K562 (cell line): ENCODE results near the gene LRP6. TPM values are rescaled to one million over a fixed set of nuclear protein-coding genes. Genes with fewer than 3 reads are reported as not detected.

Experiments used
- ATAC-seq: fragments of 200-7000 bp; cut with Tn5 transposase; 3 replicates; pipeline ENCODE4 v1.9.1; 2020; ENCODE audit warnings: moderate library complexity
- BruUV-seq: library from RNA; stranded (reverse); fragments of 400-500 nt; replicated peaks from 2 replicates; lab custom pipeline; 2021; lab: Mats Ljungman, UMichigan
- CTCF ChIA-PET: fragments of 300-600 bp; formaldehyde crosslinking; extraction: SDS; loops from one replicate; lab custom pipeline; 2021; ENCODE audit warnings: low intra/inter-chr PET ratio; lab: Yijun Ruan, JAX
- POLR2A ChIA-PET: fragments of 300-600, 350-650 bp; sonication (Branson Sonifier 250); formaldehyde crosslinking; extraction: SDS; loops from one replicate; lab custom pipeline; 2021; ENCODE audit warnings: antibody characterized with exemption, inconsistent platforms; lab: Yijun Ruan, JAX
- DNase-seq, 4 experiments: peaks; one replicate each; pipeline versions ENCODE4 v3.0.0 to v3.0.0-alpha.2; 2011 to 2018; ENCODE audit warnings: low spot score in 3 of 4, mixed read lengths in 3 of 4; ENCODE audit errors: extremely low read depth in 1 of 4
- FAIRE-seq: peaks from 2 replicates; lab custom pipeline; 2011; peaks lifted over from hg19 to GRCh38; lab: Jason Lieb, UNC
- H2AFZ ChIP-seq: 2 replicates; pipeline ENCODE4 v1.6.0; 2011; ENCODE audit warnings: low read depth, low read length, control low read depth, inconsistent platforms
- H3K27ac ChIP-seq: fragments of 200-600 bp; 3 replicates; pipeline ENCODE4 v1.8.0; 2011; ENCODE audit warnings: low read depth, mild to moderate bottlenecking, control low read depth, inconsistent platforms, low read length, moderate library complexity, mixed read lengths; ENCODE audit errors: extremely low read depth
- H3K27me3 ChIP-seq, 2 experiments: fragments of 300-600 bp in 1 of 2; 2 replicates in 1 of 2; 3 replicates in 1 of 2; pipeline versions ENCODE4 v1.6.0 to v1.8.0; 2011; ENCODE audit warnings: inconsistent platforms in 2 of 2, low read length in 2 of 2, mild to moderate bottlenecking in 1 of 2, mixed read lengths in 1 of 2, moderate library complexity in 1 of 2; ENCODE audit not compliant: control insufficient read depth in 2 of 2, insufficient read depth in 2 of 2
- H3K36me3 ChIP-seq: fragments of 300-600 bp; 3 replicates; pipeline ENCODE4 v1.8.0; 2011; ENCODE audit warnings: mild to moderate bottlenecking, low read length, inconsistent platforms; ENCODE audit not compliant: control insufficient read depth, insufficient read depth
- H3K4me1 ChIP-seq, 2 experiments: fragments of 200-600 bp in 1 of 2; replicated peaks in 1 of 2; 2 replicates in 1 of 2; 3 replicates in 1 of 2; pipeline versions ENCODE4 v1.5.1 to v1.8.0; 2011; ENCODE audit warnings: inconsistent platforms in 2 of 2, low read length in 2 of 2, mild to moderate bottlenecking in 1 of 2, mixed read lengths in 1 of 2, moderate library complexity in 1 of 2; ENCODE audit not compliant: control insufficient read depth in 2 of 2, insufficient read depth in 2 of 2
- H3K4me2 ChIP-seq: 2 replicates; pipeline ENCODE4 v1.6.1; 2011; ENCODE audit warnings: low read length, control low read depth, inconsistent platforms, mixed read lengths; ENCODE audit not compliant: insufficient read depth
- H3K4me3 ChIP-seq: fragments of 200-600 bp; sonication (generic), shearing (Covaris generic); 2 replicates; pipeline ENCODE4 v1.5.1; 2016; ENCODE audit warnings: control low read depth, inconsistent platforms
- H3K79me2 ChIP-seq: fragments of 200-600 bp; 3 replicates; pipeline ENCODE4 v1.8.0; 2011; ENCODE audit warnings: low read length, inconsistent platforms; ENCODE audit not compliant: control insufficient read depth, insufficient read depth
- H3K9ac ChIP-seq, 2 experiments: 2 replicates each; pipeline versions ENCODE4 v1.6.0 to v1.6.1; 2011; ENCODE audit warnings: low read depth in 2 of 2, low read length in 2 of 2, control low read depth in 1 of 2, inconsistent platforms in 1 of 2, mild to moderate bottlenecking in 1 of 2, mixed read lengths in 1 of 2; ENCODE audit not compliant: insufficient read depth in 1 of 2
- H3K9me1 ChIP-seq: one replicate; pipeline ENCODE4 v1.6.0; 2011; ENCODE audit warnings: inconsistent platforms, mild to moderate bottlenecking, low read length, moderate library complexity; ENCODE audit not compliant: control insufficient read depth, insufficient read depth
- H3K9me3 ChIP-seq: replicated peaks from 2 replicates; pipeline ENCODE4 v1.5.1; 2011; ENCODE audit warnings: low read depth, low read length, inconsistent platforms; ENCODE audit not compliant: control insufficient read depth, insufficient read depth
- H4K20me1 ChIP-seq: replicated peaks from 2 replicates; pipeline ENCODE4 v1.6.1; 2011; ENCODE audit warnings: low read length, inconsistent platforms, mixed read lengths; ENCODE audit not compliant: control insufficient read depth, insufficient read depth
- ARHGAP35 ChIP-seq: fragments of 450-650 bp; IDR thresholded peaks from 2 replicates; pipeline ENCODE4 v1.6.1; 2018; ENCODE audit not compliant: partially characterized antibody
- FOXA3 ChIP-seq, 2 experiments: fragments of 450-650 bp in 1 of 2; sonication (generic) in 1 of 2; formaldehyde crosslinking; IDR thresholded peaks in 1 of 2; conservative IDR thresholded peaks in 1 of 2; 2 replicates each; pipeline versions ENCODE4 v1.4.0 to v1.8.0; 2020 to 2022; ENCODE audit warnings: mild to moderate bottlenecking in 2 of 2, missing genetic modification reagents in 1 of 2
- L3MBTL2 ChIP-seq: fragments of 450-650 bp; IDR thresholded peaks from 2 replicates; pipeline ENCODE4 v1.6.1; 2016; ENCODE audit warnings: mild to moderate bottlenecking, moderate library complexity
- NCOA6 ChIP-seq: fragments of 450-650 bp; IDR thresholded peaks from 2 replicates; pipeline ENCODE4 v1.6.1; 2017; ENCODE audit warnings: mild to moderate bottlenecking
- NFIC ChIP-seq: fragments of 450-650 bp; IDR thresholded peaks from 2 replicates; pipeline ENCODE4 v1.6.1; 2017; ENCODE audit warnings: mild to moderate bottlenecking, inconsistent platforms
- RBM39 ChIP-seq: fragments of 200-400 bp; formaldehyde crosslinking; optimal IDR thresholded peaks from 2 replicates; pipeline ENCODE3; 2018; ENCODE audit warnings: low read depth, low read length
- WGBS: fragments of 100-300 bp; shearing (Covaris generic); methylation state at CpG from one replicate; pipeline ENCODE4 v1.1.6; 2016; ENCODE audit warnings: low coverage, mixed read lengths; ENCODE audit not compliant: insufficient coverage; ENCODE audit errors: missing lambda C conversion rate; 5-methylcytosine and 5-hydroxymethylcytosine counted together
- in situ Hi-C: fragments of 300-500 bp; cut with MboI; formaldehyde crosslinking; loops from 4 replicates; pipeline ENCODE4 v1.15.0; 2018; ENCODE audit warnings: inconsistent platforms, mixed read lengths
- intact Hi-C: fragments of 100-400 bp; cut with micrococcal nuclease; formaldehyde crosslinking; loops from 2 replicates; pipeline ENCODE4 v1.14.2; 2022
- polyA plus RNA-seq, 8 experiments: library from polyadenylated mRNA; depleted of rRNA in 4 of 8; stranded (reverse) in 5 of 8; unstranded in 3 of 8; fragments of >200 nt; fragmentation: Nextera tagmentation in 2 of 8; fragmentation: Illumina TruSeq in 1 of 8; extraction: Ambion mirVana in 2 of 8; extraction: Trizol in 1 of 8; gene quantifications; 2 replicates each; pipeline versions ENCODE4 v1.2.1 to v1.2.3, GENCODE V29; 2011 to 2014; ENCODE audit warnings: inconsistent platforms in 1 of 8, missing spikeins in 1 of 8
- total RNA-seq, 7 experiments: library from RNA; depleted of rRNA in 6 of 7; stranded (reverse); fragments of >200 nt in 6 of 7; fragmentation: Illumina TruSeq in 2 of 7; extraction: Trizol in 2 of 7; gene quantifications; 2 replicates each; pipeline versions ENCODE4 v1.2.1 to v1.2.3, GENCODE V29; 2011 to 2021; ENCODE audit warnings: low replicate concordance in 1 of 7
- TF ChIP-seq, protein P1 (sequence below): IDR thresholded peaks from 2 replicates; pipeline ENCODE4 v1.6.1; 2011; ENCODE audit not compliant: insufficient read length; ENCODE audit errors: extremely low read depth
- TF ChIP-seq, protein P2 (sequence below): fragments of 450-650 bp; IDR thresholded peaks from 2 replicates; pipeline ENCODE4 v1.7.0; 2016; ENCODE audit warnings: borderline replicate concordance

Gene LRP6
- total and polyA plus RNA-seq, 9 of the 15 experiments (the other 6 are each of a cell fraction or from before 2014, with no cell fraction given): 3.0 to 17.0 (median 10.8) TPM

DNA sequence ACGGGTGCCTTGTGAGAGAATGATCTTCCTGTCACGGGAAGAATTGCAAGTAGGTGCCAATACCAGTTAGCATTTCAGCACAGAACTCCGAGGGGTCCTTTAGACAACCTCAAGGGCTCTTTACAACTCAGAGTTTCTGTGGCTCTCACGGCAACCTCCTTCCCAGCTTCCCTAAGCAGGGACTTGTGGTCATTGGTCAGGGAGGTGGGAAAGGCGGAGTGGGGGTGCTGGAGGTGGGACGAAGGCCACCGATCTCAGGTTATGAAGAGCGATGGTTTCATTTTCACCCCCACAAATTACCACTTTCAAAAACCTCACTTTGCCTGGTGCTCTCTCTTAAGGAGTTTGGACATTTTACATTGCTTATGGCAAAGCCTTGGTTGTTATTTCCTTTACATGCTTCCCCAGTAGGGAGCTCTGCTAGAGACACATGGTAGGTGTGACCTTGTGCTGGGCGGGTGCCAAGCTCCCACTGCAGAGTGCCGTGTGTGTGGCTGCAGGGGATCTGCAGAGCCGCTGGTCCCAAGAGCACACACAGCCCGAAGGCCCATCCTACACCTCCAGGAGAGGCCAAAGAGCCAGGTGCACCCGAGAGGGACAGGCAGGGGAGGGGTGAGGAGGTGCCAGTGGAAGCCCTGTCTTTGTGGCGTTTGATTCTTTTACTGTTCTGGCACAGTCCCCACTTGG, 174.7 kb downstream of the LRP6 start:
- Histone ChIP-seq H3K27me3 (no peaks in the 10 kb centered on the region), H3K4me3 (no peak overlapping the region), H3K36me3 (no peaks in the 10 kb centered on the region), H3K79me2 (no peaks in the 10 kb centered on the region), H4K20me1 (no peaks in the 10 kb centered on the region), H3K9me3 (no peaks in the 10 kb centered on the region), H3K9me1 (no peaks in the 10 kb centered on the region), H3K27ac (no peak overlapping the region), H3K4me2 (no peak overlapping the region), H3K4me1 (peaks cover 0 to 5% of the 10 kb centered on the region in 2 experiments; a peak in 2 of 5 replicates), H3K9ac (no peak overlapping the region), H2AFZ (no peak overlapping the region)
- WGBS: 33% methylated on average over 13 of the region's 14 CpGs
- TF ChIP-seq NCOA6: no peak
- peak; percentile 49; the same call in 1 of the 2 replicates for TF ChIP-seq L3MBTL2
- TF ChIP-seq NFIC: peak; percentile 38
- ChIA-PET CTCF (no interaction called here), POLR2A (no interaction called here)
- no peak for FAIRE-seq
- DNase-seq: no peak
- peak; percentile 50 for ATAC-seq
- BruUV-seq: no TSS peak
- intact Hi-C loops (no loop called here), in situ Hi-C loops (no loop called here)

DNA sequence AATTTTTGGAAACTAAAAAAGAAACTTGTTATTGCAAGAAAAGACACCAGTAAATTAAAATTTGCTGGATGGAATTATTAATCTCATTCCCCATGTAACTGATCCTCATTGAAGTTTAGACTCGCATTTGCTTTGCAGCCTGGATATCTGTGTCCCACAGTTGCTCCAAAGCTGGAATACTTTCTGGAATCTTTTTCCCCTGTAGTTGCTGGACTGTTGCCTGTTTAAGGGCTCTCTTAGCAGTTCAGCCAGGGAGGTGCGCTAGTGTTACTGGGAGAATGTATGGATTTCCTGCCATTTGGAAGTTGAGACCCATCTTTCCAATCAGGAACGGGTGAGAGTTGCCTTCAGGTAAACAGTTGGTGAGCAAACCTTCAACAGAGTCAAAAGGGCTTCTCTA, 175.8 kb downstream of the LRP6 start:
- no peak overlapping the region for H2AFZ ChIP-seq
- no peaks in the 10 kb centered on the region for H3K79me2 ChIP-seq
- no peak overlapping the region for H3K4me3 ChIP-seq
- no peaks in the 10 kb centered on the region for H3K36me3 ChIP-seq
- no peak overlapping the region for H3K9ac ChIP-seq
- ChIA-PET CTCF (no interaction called here), POLR2A (no interaction called here)
- no peak overlapping the region for H3K4me2 ChIP-seq
- WGBS: 0% methylated on average over 3 of the region's 3 CpGs
- ATAC-seq: no peak
- no peaks in the 10 kb centered on the region for H3K27me3 ChIP-seq
- no peak overlapping the region for H3K27ac ChIP-seq
- no peaks in the 10 kb centered on the region for H3K9me1 ChIP-seq
- H4K20me1 ChIP-seq: no peaks in the 10 kb centered on the region
- intact Hi-C loops: no loop called here
- FAIRE-seq: no peak
- H3K9me3 ChIP-seq: no peaks in the 10 kb centered on the region
- in situ Hi-C loops: no loop called here
- no TSS peak for BruUV-seq
- DNase-seq: no peak
- peaks cover 0 to 5% of the 10 kb centered on the region in 2 experiments; a peak in 2 of 5 replicates for H3K4me1 ChIP-seq
- TF ChIP-seq, protein P1, sequence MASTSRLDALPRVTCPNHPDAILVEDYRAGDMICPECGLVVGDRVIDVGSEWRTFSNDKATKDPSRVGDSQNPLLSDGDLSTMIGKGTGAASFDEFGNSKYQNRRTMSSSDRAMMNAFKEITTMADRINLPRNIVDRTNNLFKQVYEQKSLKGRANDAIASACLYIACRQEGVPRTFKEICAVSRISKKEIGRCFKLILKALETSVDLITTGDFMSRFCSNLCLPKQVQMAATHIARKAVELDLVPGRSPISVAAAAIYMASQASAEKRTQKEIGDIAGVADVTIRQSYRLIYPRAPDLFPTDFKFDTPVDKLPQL: no peak
- TF ChIP-seq, protein P2, sequence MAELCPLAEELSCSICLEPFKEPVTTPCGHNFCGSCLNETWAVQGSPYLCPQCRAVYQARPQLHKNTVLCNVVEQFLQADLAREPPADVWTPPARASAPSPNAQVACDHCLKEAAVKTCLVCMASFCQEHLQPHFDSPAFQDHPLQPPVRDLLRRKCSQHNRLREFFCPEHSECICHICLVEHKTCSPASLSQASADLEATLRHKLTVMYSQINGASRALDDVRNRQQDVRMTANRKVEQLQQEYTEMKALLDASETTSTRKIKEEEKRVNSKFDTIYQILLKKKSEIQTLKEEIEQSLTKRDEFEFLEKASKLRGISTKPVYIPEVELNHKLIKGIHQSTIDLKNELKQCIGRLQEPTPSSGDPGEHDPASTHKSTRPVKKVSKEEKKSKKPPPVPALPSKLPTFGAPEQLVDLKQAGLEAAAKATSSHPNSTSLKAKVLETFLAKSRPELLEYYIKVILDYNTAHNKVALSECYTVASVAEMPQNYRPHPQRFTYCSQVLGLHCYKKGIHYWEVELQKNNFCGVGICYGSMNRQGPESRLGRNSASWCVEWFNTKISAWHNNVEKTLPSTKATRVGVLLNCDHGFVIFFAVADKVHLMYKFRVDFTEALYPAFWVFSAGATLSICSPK: no peak
- TF ChIP-seq NFIC (no peak), ARHGAP35 (no peak), RBM39 (no peak), FOXA3 (CRISPR knock-in tag; conservative IDR thresholded peaks at IDR 0.05 in 1 of 2, IDR thresholded peaks at IDR 0.05 in 1 of 2) (no peak)
